ENCODE measurements around the gene BARX1. TPM values are rescaled to one million over a fixed set of nuclear protein-coding genes. Genes with fewer than 3 reads are reported as not detected.
"Not testable (repeated sequence)": the region's sequence is repeated elsewhere in the genome, so short reads cannot be mapped to it uniquely, and the experiment has no call there.

The BARX1 gene
- total RNA-seq, 4 donors from 2014 or later, result not detected

DNA sequence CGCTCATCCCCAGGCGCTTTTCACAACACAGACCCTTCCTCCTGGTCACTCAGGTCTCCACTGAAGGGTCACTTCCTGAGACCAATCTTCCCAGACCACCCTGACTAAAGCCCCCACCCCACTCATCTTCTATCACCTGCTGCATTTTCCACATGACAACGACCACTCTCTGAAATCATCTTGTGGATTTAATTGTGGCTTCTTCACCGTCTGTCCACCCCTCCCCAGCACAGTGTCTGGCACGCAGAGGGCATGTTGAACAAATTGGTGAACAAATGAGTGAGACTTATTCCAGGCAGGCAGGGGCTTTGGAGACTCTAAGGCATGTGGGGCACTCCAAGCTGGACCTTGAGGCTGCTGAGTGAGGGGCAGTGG, 8.8 kb downstream of the BARX1 start:
- no peak overlapping the region for H3K4me3 ChIP-seq (ENCODE audit: low read depth, poor library complexity, severe bottlenecking)
- 5 to 12% methylated on average over 5 of the region's 5 CpGs for WGBS, 2 donors
- intact Hi-C loops (cut with DNase I; ENCODE audit: low total_unique reads), result no loop called here
- no peak for TF ChIP-seq POLR2A (IDR thresholded peaks at IDR 0.05)
- TF ChIP-seq, protein P1, sequence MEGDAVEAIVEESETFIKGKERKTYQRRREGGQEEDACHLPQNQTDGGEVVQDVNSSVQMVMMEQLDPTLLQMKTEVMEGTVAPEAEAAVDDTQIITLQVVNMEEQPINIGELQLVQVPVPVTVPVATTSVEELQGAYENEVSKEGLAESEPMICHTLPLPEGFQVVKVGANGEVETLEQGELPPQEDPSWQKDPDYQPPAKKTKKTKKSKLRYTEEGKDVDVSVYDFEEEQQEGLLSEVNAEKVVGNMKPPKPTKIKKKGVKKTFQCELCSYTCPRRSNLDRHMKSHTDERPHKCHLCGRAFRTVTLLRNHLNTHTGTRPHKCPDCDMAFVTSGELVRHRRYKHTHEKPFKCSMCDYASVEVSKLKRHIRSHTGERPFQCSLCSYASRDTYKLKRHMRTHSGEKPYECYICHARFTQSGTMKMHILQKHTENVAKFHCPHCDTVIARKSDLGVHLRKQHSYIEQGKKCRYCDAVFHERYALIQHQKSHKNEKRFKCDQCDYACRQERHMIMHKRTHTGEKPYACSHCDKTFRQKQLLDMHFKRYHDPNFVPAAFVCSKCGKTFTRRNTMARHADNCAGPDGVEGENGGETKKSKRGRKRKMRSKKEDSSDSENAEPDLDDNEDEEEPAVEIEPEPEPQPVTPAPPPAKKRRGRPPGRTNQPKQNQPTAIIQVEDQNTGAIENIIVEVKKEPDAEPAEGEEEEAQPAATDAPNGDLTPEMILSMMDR (IDR thresholded peaks at IDR 0.05), result no peak
- no peak for DNase-seq (ENCODE audit: low spot score in 2 of 2)

DNA sequence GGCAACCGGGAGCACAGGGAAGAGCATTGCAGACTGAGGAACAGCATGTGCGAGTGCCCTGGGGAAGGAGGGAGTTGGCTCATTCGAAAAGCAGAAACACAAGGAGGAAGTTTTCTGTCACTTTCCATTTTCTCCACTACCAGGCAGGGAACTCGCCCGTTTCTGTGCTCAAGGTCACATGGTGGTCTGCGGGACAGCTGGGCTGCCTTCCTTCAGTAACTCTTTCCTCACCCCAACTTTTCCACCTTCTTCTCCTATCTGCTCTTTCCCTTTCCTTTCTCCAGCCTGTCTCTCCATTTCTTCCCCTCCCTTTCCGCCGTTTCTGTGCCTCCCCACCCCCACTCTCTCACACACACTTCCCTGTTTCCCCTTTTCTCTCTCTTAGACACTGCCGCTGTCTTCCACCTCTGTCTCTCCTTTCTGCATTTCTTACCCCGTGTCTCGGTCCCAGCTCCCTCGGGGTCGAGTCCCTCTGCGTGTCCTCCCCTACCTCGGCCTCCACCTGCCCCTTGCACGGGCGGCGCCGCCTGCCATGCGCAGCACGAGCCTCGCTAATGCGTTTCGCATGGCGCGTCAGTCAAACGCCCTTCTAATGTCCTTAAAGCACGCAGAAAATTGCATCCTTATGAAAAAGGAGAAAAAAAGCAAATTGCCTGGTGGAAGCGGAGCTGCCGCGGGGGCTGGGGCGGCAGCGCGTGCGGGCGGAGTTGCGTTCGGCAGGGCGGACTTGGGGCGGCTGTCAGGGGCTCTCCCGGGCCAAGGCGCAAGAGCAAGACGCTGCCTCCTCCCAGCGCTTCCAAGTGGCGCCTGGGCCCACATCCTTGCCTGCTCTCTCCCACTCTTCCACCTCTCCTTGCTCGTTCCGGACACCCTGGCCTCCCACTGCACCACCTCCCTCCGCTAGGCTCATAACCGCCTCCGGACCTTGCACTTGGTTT, 9.5 kb downstream of the BARX1 start:
- intact Hi-C loops (cut with DNase I; ENCODE audit: low total_unique reads), result no loop called here
- no peak for DNase-seq (ENCODE audit: low spot score in 2 of 2)
- WGBS, 2 donors, result 3 to 5% methylated on average over 50 of the region's 50 CpGs
- H3K4me3 ChIP-seq (ENCODE audit: low read depth, poor library complexity, severe bottlenecking), result no peak overlapping the region
- TF ChIP-seq POLR2A (IDR thresholded peaks at IDR 0.05), result no peak

DNA sequence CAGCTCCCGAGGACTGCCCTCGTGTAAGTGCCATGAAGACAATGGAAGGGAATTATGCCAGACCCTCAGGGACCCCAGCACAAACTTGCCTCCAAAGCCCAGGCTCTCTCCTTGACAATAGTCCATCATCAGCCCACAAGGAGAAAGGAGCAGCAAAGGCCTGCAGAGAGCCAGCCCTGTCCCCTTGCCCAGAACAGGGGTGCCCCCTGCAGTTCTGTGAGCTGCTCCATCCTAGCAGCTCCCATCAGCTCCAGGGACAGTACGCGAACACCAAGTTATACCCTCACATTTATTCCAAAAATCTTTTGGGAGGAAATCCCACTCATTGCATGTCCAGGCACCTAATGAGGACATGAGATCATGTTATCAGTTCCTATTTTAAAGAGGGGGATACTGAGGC, 11.1 kb downstream of the BARX1 start:
- intact Hi-C loops (cut with DNase I; ENCODE audit: low total_unique reads), result no loop called here
- 64 to 69% methylated on average over 4 of the region's 4 CpGs for WGBS, 2 donors

DNA sequence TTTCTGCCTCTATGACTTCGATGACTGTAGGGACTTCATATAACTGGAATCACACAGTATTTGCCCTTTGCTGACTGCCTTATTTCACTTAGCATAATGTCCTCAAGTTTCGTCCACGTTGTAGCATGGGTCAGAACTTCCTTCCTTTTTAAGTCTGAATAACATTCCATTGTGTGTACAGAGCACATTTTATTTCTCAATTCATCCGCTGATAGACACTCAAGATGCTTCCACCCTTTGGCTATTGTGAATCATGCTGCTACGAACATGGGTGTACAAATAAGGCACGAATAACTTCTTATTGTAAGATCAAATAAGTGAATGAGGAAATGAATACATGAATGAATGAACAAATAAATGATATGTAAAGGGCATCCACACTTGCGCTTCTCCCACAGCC, 13.0 kb downstream of the BARX1 start:
- TF ChIP-seq, protein P1 (IDR thresholded peaks at IDR 0.05), result no peak
- no peak for TF ChIP-seq POLR2A (IDR thresholded peaks at IDR 0.05)
- DNase-seq (ENCODE audit: low spot score in 2 of 2), result no peak
- 56 to 61% methylated on average over 7 of the region's 7 CpGs for WGBS, 2 donors
- intact Hi-C loops (cut with DNase I; ENCODE audit: low total_unique reads), result no loop called here
- no peak overlapping the region for H3K4me3 ChIP-seq (ENCODE audit: low read depth, poor library complexity, severe bottlenecking)

More for the DNA sequence above, 11.1 kb downstream of the BARX1 start:
- H3K4me3 ChIP-seq (ENCODE audit: low read depth, poor library complexity, severe bottlenecking), result no peak overlapping the region
- no peak for DNase-seq (ENCODE audit: low spot score in 2 of 2)
- TF ChIP-seq, protein P1 (IDR thresholded peaks at IDR 0.05), result no peak
- no peak for TF ChIP-seq POLR2A (IDR thresholded peaks at IDR 0.05)

DNA sequence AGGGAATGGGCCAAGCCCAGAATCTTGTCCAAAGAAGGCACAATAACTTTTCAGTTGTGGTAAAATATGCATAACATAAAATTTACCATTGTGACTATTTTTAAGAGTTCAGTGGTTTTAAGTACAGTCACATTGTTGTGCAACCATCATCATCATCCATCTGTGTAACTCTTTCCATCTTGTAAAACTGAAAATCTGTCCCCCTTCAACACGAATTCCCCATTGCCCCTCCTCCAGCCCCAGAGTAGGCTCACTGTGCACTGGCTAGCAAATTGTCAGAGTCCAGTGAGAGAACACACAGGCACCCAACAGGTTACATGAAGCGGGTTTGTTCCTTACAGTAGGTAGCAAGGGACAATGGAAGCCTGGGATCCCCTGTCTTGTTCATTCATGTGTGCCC, 13.7 kb downstream of the BARX1 start:
- DNase-seq (ENCODE audit: low spot score in 2 of 2), result no peak
- intact Hi-C loops (cut with DNase I; ENCODE audit: low total_unique reads), result no loop called here
- 52 to 79% methylated on average over 2 of the region's 2 CpGs for WGBS, 2 donors
- TF ChIP-seq, protein P1 (IDR thresholded peaks at IDR 0.05), result no peak
- no peak for TF ChIP-seq POLR2A (IDR thresholded peaks at IDR 0.05)
- H3K4me3 ChIP-seq (ENCODE audit: low read depth, poor library complexity, severe bottlenecking), result no peak overlapping the region

DNA sequence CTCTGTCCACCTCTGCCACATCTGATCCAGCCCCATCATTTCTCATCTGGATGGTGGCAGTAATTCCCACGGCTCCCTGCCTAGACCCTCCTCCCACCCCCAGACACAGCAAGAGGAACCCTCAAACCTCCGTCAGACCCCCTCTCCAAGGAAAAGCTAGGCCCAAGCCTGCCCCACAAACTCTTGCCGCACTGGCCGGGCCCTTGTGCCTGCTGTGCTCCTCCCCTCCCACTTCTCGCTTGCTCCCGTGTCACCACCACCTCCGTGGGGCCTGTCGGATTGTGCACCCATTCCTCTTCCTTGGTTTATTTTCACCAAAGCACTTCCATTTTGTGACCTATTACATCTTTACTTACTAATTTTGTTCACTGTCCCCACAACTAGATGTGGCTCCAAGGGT, 14.2 kb downstream of the BARX1 start:
- TF ChIP-seq, protein P1 (IDR thresholded peaks at IDR 0.05), result no peak

DNA sequence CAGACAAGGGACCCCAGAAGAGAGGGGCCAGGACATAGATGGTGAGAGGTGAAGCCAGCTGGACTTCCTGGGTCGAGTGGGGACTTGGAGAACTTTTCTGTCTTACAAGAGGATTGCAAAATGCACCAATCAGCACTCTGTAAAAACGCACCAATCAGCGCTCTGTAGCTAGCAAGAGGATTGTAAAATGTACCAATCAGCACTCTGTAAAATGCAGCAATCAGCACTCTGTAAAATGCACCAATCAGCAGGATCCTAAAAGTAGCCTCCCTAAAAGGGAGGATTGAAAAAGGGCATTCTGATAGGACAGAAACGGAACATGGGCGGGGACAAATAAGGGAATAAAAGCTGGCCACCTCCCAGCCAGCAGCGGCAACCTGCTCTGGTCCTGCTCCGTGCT, 15.6 kb downstream of the BARX1 start:
- DNase-seq (ENCODE audit: low spot score in 2 of 2); intact Hi-C loops (cut with DNase I; ENCODE audit: low total_unique reads); H3K4me3 ChIP-seq (ENCODE audit: low read depth, poor library complexity, severe bottlenecking): not testable (repeated sequence)
- WGBS, 2 donors, result 86 to 87% methylated on average over 7 of the region's 7 CpGs

More for the DNA sequence above, 14.2 kb downstream of the BARX1 start:
- no peak for DNase-seq (ENCODE audit: low spot score in 2 of 2)
- intact Hi-C loops (cut with DNase I; ENCODE audit: low total_unique reads), result no loop called here
- 84 to 89% methylated on average over 8 of the region's 8 CpGs for WGBS, 2 donors
- no peak overlapping the region for H3K4me3 ChIP-seq (ENCODE audit: low read depth, poor library complexity, severe bottlenecking)
